ENCODE measurements around the gene RBMS3.

DNA sequence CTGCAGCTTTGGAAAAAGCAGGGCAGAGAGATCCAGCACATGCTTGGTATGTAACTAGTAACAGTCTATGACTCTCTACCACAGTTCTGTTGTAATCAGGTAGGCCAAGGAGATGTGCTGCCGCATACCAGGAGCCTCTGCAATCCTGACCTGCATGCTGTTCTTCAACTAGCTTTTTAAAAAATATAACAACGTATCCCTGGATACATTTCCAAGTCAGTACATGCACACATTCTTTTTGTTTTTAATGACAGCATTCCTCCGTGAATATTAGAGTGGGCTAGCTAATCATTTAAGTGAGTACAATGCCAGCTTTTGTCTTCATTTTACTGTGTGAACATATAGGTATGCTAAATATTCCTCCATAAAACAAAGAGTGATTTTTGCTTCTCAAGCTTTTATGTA is 437.8 kb downstream of the RBMS3 start:
- no peak for TF ChIP-seq POLR2AphosphoS5 (IDR thresholded peaks at IDR 0.05)
- TF ChIP-seq, protein P1, sequence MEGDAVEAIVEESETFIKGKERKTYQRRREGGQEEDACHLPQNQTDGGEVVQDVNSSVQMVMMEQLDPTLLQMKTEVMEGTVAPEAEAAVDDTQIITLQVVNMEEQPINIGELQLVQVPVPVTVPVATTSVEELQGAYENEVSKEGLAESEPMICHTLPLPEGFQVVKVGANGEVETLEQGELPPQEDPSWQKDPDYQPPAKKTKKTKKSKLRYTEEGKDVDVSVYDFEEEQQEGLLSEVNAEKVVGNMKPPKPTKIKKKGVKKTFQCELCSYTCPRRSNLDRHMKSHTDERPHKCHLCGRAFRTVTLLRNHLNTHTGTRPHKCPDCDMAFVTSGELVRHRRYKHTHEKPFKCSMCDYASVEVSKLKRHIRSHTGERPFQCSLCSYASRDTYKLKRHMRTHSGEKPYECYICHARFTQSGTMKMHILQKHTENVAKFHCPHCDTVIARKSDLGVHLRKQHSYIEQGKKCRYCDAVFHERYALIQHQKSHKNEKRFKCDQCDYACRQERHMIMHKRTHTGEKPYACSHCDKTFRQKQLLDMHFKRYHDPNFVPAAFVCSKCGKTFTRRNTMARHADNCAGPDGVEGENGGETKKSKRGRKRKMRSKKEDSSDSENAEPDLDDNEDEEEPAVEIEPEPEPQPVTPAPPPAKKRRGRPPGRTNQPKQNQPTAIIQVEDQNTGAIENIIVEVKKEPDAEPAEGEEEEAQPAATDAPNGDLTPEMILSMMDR (IDR thresholded peaks at IDR 0.05): no peak

All from upper lobe of left lung (tissue), 4 donors.